NCI-H146 (cell line): Measurements from ENCODE around the gene DNAJC21.
A peak's percentile ranks its signal among the peaks of the same experiment; 100 is the strongest.
"Not testable (repeated sequence)": the region's sequence is repeated elsewhere in the genome, so short reads cannot be mapped to it uniquely, and the experiment has no call there.

Source experiments
- DNase-seq: peaks from one replicate; lab custom pipeline; 2025; lab: John Stamatoyannopoulos, UW

The DNAJC21 gene

DNA sequence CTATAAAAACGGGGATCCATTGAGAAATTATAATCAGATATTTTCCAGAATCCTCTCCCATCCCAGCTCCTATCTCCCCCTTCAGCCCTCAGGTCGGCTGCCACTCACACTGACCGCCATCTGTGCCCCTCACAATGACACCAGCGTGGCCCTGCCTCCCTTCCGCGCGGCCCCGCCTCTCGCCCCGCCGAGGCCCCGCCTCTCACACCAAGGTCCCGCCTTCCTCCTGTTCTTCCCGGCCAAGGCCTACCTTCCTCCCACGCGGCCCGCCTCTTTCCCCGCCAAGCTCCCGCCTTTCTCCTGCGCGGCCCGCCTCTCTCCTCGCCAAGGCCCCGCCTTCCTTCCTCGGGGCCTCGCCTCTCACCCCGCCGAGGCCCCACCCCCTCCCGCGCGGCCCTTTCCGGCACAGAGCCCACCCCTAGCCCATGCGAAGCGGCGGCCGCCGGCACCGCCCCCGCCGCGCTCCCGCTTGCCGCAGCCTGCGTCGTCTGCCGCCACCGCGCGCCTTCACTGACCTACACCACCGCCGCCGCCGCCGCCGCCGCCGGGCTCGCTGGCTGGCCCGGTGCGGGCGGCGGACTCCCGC, at the start of gene DNAJC21:
Gene DNAJC21 (plus strand): TSS at position 426 of the 586 bp plus-strand sequence. CDS start 261 bp downstream, outside the sequence.
- DNase-seq, result peak; percentile 98

- no peak for DNase-seq
These were observed 48.1 kb upstream of the DNAJC21 start for GRCh38 chr5:34881246-34881645.

GRCh38 chr5:34886392-34887119, 42.8 kb upstream of the DNAJC21 start:
- no peak for DNase-seq

DNA sequence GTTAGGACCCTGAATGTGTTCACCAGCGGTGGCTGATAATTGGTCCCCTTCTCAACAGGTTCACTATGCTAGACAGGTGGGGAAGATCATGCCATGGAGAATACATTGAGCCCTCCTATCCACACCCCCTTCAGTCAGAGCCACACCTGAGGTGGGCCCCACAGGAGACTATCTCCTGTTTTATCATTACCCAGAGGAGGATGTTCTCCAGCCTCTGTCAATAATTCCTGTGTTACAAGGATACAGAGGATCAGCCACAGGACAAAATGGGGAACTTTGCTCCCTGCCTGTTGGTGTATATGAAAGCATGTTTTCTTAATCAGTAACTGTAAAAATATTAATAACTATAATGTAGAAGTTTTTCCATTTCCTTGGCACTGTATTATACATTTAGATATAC, 40.0 kb upstream of the DNAJC21 start:
- DNase-seq, result no peak

- DNase-seq, result no peak
These were observed 37.4 kb upstream of the DNAJC21 start for GRCh38 chr5:34891981-34892380.

GRCh38 chr5:34892414-34892813, 36.9 kb upstream of the DNAJC21 start:
- DNase-seq, result no peak

DNA sequence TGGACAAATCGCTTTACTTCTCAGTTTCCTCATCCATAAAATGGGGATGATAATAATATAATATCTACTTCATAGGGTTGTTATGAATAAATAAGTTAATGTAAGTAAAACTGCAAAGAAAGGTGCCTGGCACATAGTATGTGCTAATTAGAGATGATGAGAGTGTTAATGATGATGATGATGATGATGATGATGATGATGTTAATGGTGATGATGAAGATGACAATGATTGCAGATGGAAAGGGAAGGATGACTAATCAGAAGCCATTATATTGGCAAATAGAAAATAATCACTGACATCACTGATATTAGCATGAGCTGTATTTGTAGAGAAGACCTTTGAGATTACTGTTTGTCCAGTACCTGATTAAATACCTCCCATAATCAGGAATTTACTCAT, 34.6 kb upstream of the DNAJC21 start:
- DNase-seq, result no peak

DNA sequence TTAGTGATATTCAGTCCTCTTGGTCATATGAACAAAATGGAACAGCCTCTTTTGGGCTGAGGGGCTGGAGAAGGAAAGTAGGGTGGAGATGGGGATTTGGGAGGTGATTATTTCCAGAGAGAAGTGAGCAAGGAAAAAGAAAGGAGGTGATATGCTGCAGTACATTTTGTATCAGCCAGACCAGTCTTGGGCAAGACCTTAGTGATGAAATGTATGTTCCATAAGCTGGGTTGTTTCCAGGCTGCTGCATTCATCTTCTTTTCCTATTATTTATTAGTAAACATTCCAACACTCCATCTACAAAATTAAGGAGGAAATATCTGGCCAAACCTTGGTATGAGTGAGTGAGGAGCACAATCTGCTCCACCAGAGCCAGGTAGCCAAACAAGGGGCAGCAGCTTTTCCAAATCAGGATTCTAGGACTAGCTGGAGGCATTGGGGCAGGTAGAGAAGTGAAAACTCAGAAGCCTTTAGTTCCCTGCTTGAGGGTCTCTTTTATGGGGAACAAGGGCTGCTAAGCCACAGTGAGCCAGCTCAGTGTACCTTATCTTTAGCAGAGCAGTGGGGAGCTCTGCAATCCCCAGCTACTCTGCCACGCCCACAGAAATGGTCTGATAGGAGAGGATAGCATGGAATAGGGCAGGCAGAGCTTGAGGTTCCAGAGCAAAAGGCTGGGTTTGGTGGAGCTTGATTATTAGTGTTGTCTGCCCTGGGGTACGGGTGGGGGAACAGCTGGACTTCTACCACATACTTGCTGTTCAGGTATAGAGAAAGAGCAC, 33.5 kb upstream of the DNAJC21 start:
- DNase-seq, result no peak

- DNase-seq, result no peak
These were observed 31.7 kb upstream of the DNAJC21 start for GRCh38 chr5:34897646-34898045.

DNA sequence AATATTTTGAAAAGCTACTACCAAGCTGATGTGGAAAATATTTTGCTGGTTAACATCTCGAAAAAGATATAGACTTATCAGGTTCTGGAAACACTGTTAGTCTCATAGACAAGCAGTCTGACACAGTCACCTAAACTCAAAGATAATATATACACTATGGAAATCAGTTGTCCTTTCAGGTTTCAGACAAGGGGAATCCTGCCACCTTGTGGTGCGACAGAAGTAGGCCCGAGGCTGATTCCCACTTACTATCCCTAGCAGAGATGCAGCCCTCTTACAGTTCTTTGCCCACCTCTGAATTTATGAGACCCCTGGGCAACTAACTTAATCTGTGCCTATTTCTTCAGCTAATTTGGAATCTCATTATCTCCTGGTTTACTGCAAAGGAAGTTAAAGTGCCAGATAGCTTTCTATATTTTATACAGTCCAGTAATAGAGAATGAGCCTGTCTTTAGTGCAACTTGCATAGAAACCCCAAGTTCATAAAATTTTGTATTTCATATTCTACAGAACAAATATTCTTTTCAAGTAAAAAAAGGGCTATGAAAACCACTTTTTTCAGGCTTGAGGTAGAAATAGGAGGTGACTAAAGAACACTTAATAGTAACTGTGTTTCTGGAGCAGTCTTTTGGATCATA, 31.0 kb upstream of the DNAJC21 start:
- DNase-seq, result peak; percentile 65

GRCh38 chr5:34899066-34899465, 30.3 kb upstream of the DNAJC21 start:
- DNase-seq, result no peak

DNA sequence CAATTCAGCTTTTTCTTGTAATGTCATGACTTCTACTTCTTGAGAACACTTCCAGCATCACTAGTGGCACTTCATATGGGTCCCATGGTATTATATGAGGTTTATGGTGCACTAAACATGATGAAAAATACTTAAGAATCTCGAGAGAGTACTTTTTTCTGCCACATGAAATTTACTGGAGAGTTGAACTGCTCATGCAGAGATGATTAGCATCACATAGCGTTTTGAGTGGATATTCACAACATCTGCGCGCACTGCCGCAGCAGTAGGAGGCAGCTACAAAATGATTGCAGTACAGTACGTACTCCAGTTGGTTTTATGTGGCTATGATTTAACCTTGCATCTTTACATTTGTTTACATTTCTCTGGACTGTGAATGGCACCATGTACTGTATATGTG, 28.7 kb upstream of the DNAJC21 start:
- no peak for DNase-seq

DNA sequence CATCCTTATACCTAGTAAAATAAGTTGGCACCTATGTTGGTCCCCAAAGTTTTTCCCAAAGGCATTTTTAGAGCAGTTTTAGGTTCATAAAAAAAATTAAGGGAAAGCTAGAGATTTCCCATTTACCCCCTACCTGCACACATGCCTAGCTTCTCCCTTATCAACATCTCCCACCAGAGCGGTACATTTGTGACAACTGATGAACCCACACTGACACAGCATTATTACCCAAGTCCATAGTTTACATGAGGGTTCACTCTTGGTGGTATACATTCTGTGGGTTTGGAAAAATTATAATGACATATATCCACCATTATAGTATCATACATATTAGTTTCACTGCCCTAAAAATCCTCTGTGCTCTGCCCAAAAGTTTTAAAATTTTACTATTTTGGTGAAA, 26.1 kb upstream of the DNAJC21 start:
- no peak for DNase-seq

GRCh38 chr5:34905564-34905963, 23.8 kb upstream of the DNAJC21 start:
- DNase-seq, result no peak

- no peak for DNase-seq
These were observed 16.3 kb upstream of the DNAJC21 start for GRCh38 chr5:34913072-34913471.

GRCh38 chr5:34914671-34915138, 14.7 kb upstream of the DNAJC21 start:
- peak; percentile 38 for DNase-seq

- peak; percentile 97 for DNase-seq
These were observed 14.1 kb upstream of the DNAJC21 start, which contains the start of the genes BRIX1 and RAD1 for GRCh38 chr5:34915139-34915855. Gene BRIX1, plus strand, starts transcription at chr5:34915711. Its CDS starts 28 bp downstream, at chr5:34915739. Gene RAD1, minus strand, starts transcription at chr5:34915504. Its CDS starts 612 bp downstream, at chr5:34914892.

- no peak for DNase-seq
These were observed 13.5 kb upstream of the DNAJC21 start for GRCh38 chr5:34915856-34916192.

DNA sequence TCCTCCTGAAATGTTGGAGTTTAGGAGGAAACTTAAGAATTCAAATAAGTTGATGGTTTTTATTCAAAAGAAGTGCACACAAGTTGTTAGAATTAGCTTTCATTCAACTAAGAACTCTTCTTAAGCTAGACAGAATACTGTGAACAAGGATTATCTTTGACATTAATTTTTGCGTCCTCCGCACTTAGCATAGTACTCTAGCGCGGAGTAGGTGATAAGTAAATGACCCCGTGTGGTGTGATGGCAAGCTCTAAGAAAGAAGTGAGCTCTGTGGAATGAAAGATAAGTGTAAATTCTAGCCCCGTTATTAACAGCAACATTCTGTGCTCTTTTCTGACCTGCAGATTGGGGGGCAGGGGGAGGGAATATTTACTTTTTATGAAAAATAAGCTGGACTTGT, 12.8 kb upstream of the DNAJC21 start:
- DNase-seq, result no peak

- DNase-seq, result no peak
These were observed 11.3 kb upstream of the DNAJC21 start for GRCh38 chr5:34918025-34918424.

DNA sequence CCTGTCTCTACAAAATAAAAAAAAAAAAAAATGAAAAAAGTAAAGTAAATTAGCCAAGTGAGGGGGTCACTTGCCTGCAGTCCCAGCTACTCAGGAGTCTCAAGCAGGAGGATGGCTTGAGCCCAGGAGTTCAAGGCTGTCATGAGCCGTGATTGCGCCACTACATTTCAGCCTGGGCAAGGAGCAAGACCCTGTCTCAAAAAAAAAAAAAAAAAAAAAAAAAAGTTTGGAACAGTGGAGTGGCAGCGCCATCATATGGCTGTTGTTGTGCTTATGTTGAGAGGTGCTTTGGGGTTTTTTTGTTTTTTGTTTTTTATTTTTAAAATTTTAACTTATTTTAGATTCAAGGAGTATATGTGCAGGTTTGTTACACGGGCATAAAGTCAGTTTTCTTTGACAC, 10.3 kb upstream of the DNAJC21 start:
- DNase-seq, result no peak

DNA sequence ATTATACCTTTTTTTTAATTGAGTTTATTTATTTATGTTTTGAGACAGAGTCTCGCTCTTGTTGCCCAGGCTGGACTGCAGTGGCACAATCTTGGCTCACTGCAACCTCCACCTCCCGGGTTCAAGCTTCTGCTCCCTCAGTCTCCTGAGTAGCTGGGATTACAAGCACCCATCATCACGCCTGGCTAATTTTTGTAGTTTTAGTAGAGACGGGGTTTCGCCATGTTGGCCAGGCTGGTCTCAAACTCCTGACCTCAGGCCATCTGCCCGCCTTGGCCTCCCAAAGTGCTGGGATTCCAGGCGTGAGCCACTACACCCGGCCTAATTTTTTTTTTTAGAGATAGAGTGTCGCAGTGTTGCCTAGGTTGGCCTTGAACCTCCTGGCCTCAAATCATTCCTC, 6.1 kb upstream of the DNAJC21 start:
- not testable (repeated sequence) for DNase-seq
